Testis (tissue), 3 donors: ENCODE data around the gene DHX35. TPM values are rescaled to one million over a fixed set of nuclear protein-coding genes. Genes with fewer than 3 reads are reported as not detected.

Experiments
- DNase-seq: peaks from one replicate; pipeline ENCODE4 v3.0.0-alpha.2; 2019
- H3K27ac ChIP-seq, 2 donors: fragments of 200-600 bp; sonication (generic); one replicate each; pipeline ENCODE4 v1.5.1; 2019
- H3K27me3 ChIP-seq: fragments of 200-600 bp; sonication (generic); one replicate; pipeline ENCODE4 v1.5.1; 2019
- H3K36me3 ChIP-seq: fragments of 200-600 bp; sonication (generic); one replicate; pipeline ENCODE4 v1.5.1; 2017; ENCODE audit warnings: low read depth; ENCODE audit errors: missing control alignments
- H3K4me1 ChIP-seq: fragments of 200-600 bp; sonication (generic); one replicate; pipeline ENCODE4 v1.5.1; 2019
- H3K4me3 ChIP-seq, 2 donors: fragments of 200-600 bp; sonication (generic); one replicate each; pipeline ENCODE4 v1.5.1; 2017 to 2019
- H3K9me3 ChIP-seq: fragments of 200-600 bp; sonication (generic); one replicate; pipeline ENCODE4 v1.5.1; 2017
- POLR2A ChIP-seq: fragments of 450-650 bp; IDR thresholded peaks from one replicate; pipeline ENCODE4 v1.6.1; 2017; ENCODE audit warnings: antibody characterized with exemption, mild to moderate bottlenecking, moderate library complexity
- WGBS, 2 donors: methylation state at CpG; one replicate each; pipeline ENCODE4 v1.1.5; 2018; 5-methylcytosine and 5-hydroxymethylcytosine counted together
- intact Hi-C: fragments of 100-400 bp; cut with DNase I; formaldehyde crosslinking; loops from one replicate; pipeline ENCODE4 v1.15.1; 2023; ENCODE audit warnings: low total_unique reads
- polyA plus RNA-seq: library from polyadenylated mRNA; stranded (reverse); fragments of 350-450 nt; fragmentation: Illumina TruSeq; extraction: RNeasy Lipid Tissue Mini Kit (QIAGEN cat#74804); gene quantifications from one replicate; pipeline ENCODE4 v1.2.3, GENCODE V29; 2014; ENCODE audit warnings: low read depth, low replicate concordance; ENCODE audit not compliant: insufficient read depth
- total RNA-seq, 2 donors: library from RNA; depleted of rRNA; stranded (reverse); fragments of >200 nt; gene quantifications; one replicate each; pipeline ENCODE4 v1.2.3, GENCODE V29; 2016
- TF ChIP-seq, protein P1 (sequence below), 3 experiments: fragments of 450-650 bp in 2 of 3; fragments of 200-600 bp in 1 of 3; sonication (generic) in 1 of 3; IDR thresholded peaks; one replicate each; pipeline ENCODE4 v1.5.1; 2016 to 2019; ENCODE audit warnings: antibody characterized with exemption in 3 of 3, mild to moderate bottlenecking in 2 of 3, moderate library complexity in 1 of 3

The DHX35 gene
- total and polyA plus RNA-seq, 3 donors from 2014 or later: 15.8 to 31.2 (median 26.0) TPM

DNA sequence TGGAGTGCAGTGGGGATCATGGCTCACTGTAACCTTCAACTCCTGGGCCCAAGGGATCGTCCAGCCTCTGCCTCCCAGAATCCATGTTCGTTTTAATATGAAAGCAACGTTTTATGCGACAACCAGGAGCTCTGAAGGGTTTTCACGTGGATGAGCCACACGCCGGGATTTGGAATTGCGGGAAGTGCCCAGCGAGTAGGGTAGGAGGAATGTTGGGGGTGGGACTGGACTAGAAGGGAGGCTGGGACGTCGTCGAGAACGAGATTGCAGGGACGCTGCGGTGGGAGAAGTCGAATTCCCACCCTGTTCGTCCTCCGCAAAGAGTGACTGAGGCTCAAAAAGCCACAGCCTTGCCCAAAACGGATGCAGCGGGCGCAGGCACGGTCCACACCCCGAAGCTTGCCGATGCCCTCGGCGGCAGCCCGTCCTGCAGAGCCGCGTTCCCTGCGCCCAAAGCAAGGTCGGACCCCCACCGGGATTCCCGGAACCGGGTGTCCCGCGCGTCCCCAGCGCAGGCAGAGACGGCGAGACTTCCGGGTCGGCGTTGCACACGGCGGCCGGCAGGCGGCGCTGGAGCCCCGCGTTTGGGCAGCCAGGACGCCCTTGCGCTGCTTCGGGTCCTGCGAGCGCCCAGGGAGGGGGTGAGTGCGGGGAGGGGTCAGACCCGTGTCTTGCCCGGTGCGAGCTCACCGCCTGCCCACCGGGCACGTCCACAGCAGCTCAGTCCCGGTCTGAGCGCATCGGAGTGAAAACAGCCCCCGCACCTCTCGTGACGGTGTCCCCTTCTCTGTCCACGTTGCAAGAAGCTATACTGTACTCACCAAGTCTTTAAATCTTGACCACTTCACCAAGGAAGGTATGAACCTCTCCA, 87.8 kb downstream of the DHX35 start:
- DNase-seq: peak; percentile 83
- intact Hi-C loops: no loop called here
- peak overlapping the region in 1 of 2 donors; percentile 42 for H3K27ac ChIP-seq
- 0% methylated on average over 25 to 62 of the region's 69 CpGs for WGBS, 2 donors
- H3K4me1 ChIP-seq: peaks cover 9% of the 10 kb centered on the region
- no peaks in the 10 kb centered on the region for H3K9me3 ChIP-seq
- no peaks in the 10 kb centered on the region for H3K36me3 ChIP-seq
- TF ChIP-seq, protein P1, sequence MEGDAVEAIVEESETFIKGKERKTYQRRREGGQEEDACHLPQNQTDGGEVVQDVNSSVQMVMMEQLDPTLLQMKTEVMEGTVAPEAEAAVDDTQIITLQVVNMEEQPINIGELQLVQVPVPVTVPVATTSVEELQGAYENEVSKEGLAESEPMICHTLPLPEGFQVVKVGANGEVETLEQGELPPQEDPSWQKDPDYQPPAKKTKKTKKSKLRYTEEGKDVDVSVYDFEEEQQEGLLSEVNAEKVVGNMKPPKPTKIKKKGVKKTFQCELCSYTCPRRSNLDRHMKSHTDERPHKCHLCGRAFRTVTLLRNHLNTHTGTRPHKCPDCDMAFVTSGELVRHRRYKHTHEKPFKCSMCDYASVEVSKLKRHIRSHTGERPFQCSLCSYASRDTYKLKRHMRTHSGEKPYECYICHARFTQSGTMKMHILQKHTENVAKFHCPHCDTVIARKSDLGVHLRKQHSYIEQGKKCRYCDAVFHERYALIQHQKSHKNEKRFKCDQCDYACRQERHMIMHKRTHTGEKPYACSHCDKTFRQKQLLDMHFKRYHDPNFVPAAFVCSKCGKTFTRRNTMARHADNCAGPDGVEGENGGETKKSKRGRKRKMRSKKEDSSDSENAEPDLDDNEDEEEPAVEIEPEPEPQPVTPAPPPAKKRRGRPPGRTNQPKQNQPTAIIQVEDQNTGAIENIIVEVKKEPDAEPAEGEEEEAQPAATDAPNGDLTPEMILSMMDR (IDR thresholded peaks at IDR 0.05): peak; percentile 97
- TF ChIP-seq POLR2A: no peak
- peak overlapping the region; percentile 46 to 84 for H3K4me3 ChIP-seq
- no peaks in the 10 kb centered on the region for H3K27me3 ChIP-seq

DNA sequence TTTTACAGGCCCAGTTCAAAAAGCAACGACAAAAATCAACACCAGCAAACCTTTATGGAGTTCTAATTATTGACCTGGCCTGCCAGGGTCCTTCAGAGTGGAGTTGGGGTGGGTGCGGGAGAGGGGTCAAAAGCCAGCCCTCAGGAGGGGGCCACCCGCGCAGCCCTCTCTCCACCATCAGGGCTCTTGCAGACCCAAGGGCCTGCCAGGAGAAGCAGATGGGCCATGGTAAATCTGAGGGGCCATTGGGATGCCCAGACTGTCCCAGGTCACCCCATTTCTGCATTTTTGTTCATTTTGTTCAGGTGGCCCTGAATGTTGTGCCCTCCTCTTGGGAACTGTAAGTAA, 88.4 kb downstream of the DHX35 start:
- Histone ChIP-seq H3K27me3 (no peaks in the 10 kb centered on the region), H3K9me3 (no peaks in the 10 kb centered on the region), H3K4me1 (peaks cover 9% of the 10 kb centered on the region), H3K36me3 (no peaks in the 10 kb centered on the region), H3K27ac (no peak overlapping the region), H3K4me3 (peak overlapping the region in 1 of 2 donors; percentile 84)
- intact Hi-C loops: no loop called here
- WGBS, 2 donors: 10 to 46% methylated on average over 2 to 4 of the region's 4 CpGs
- TF ChIP-seq POLR2A: no peak
- TF ChIP-seq, protein P1 (IDR thresholded peaks at IDR 0.05): no peak
- no peak for DNase-seq

DNA sequence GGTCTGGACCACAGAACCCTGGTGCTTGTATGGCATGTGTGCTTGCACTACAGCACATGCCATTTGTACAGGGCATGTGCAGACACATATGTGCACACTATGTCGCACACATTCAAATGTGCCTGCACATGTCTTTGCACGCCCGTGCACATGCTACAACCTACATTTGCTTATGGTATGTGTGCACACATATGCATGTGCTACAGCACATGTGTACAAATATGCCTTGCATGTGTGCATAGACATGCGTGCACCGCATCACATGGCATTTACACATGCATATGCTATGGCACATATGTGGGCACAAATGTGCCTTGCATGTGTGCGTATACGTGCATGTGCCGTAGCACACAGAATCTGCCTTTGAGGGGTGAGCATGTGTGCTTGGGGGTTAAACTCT, 90.5 kb downstream of the DHX35 start:
- Histone ChIP-seq H3K27ac (no peak overlapping the region), H3K36me3 (no peaks in the 10 kb centered on the region), H3K4me1 (peaks cover 16% of the 10 kb centered on the region), H3K9me3 (no peaks in the 10 kb centered on the region), H3K4me3 (no peak overlapping the region), H3K27me3 (no peaks in the 10 kb centered on the region)
- TF ChIP-seq, protein P1 (IDR thresholded peaks at IDR 0.05): no peak
- no peak for TF ChIP-seq POLR2A
- DNase-seq: no peak
- WGBS, 2 donors: 94 to 96% methylated on average over 5 to 8 of the region's 8 CpGs
- intact Hi-C loops: no loop called here

DNA sequence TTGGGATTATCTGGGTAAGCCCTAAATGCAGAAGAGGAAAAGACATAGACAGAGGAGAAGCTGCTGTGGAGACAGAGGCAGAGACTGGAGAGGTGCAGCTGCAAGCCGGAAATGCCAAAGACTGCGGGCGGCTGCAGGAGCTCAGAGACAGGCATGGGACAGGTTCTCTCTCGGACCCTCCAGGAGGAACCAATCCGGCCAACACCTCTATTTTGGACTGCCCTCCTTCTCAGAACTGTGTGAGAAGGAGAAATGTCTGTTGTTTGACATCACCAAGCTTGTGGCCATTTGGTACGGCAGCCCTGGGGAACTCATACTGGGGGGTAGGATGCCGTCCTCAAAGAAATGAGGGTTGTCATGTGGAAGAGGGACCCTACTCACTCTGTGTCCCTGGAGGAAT, 95.0 kb downstream of the DHX35 start:
- WGBS, 2 donors: 67 to 73% methylated on average over 7 of the region's 7 CpGs
- Histone ChIP-seq H3K4me1 (peaks cover 8% of the 10 kb centered on the region), H3K9me3 (no peaks in the 10 kb centered on the region), H3K27ac (no peak overlapping the region), H3K27me3 (no peaks in the 10 kb centered on the region), H3K36me3 (no peaks in the 10 kb centered on the region), H3K4me3 (no peak overlapping the region)
- no peak for DNase-seq
- no peak for TF ChIP-seq POLR2A
- TF ChIP-seq, protein P1 (IDR thresholded peaks at IDR 0.05): no peak
- intact Hi-C loops: no loop called here

DNA sequence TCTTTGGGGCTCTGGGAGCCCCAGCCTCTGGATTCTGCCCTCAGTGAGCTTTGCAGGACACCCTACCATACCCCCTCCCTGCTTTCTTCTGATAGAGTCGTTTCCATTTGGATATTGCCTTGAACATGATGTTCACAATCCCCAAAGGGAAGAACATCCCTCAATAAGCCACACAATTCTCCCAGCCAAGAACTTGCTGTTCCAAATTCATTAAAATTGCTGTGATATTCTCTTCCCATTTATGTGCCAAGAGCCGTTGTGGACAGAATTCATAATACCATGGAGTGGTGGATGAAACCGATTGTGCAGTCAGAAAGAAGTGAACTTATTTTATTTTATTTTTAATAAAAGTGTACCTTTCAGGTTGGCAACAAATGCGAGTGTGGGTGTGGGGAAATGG, 95.8 kb downstream of the DHX35 start:
- no peaks in the 10 kb centered on the region for H3K27me3 ChIP-seq
- no peaks in the 10 kb centered on the region for H3K9me3 ChIP-seq
- H3K4me1 ChIP-seq: peaks cover 8% of the 10 kb centered on the region
- WGBS, 2 donors: 32 to 59% methylated on average over 4 of the region's 4 CpGs
- no peak for DNase-seq
- H3K4me3 ChIP-seq: no peak overlapping the region
- no peak overlapping the region for H3K27ac ChIP-seq
- TF ChIP-seq, protein P1 (IDR thresholded peaks at IDR 0.05): no peak
- TF ChIP-seq POLR2A: no peak
- intact Hi-C loops: no loop called here
- no peaks in the 10 kb centered on the region for H3K36me3 ChIP-seq
